D721Med (cell line): Measurements from ENCODE around the gene ATXN7L1.

Source experiments
- DNase-seq: peaks from one replicate; pipeline ENCODE4 v3.0.0; 2011; ENCODE audit warnings: low spot score; ENCODE audit not compliant: insufficient read length
- FAIRE-seq: peaks from 2 replicates; lab custom pipeline; 2011; peaks lifted over from hg19 to GRCh38; lab: Jason Lieb, UNC
- TF ChIP-seq, protein P1 (sequence below): IDR thresholded peaks from 2 replicates; pipeline ENCODE4 v1.5.1; 2012; ENCODE audit warnings: mild to moderate bottlenecking, control low read depth; ENCODE audit not compliant: insufficient read depth; ENCODE audit errors: missing control alignments

ATXN7L1 gene

DNA sequence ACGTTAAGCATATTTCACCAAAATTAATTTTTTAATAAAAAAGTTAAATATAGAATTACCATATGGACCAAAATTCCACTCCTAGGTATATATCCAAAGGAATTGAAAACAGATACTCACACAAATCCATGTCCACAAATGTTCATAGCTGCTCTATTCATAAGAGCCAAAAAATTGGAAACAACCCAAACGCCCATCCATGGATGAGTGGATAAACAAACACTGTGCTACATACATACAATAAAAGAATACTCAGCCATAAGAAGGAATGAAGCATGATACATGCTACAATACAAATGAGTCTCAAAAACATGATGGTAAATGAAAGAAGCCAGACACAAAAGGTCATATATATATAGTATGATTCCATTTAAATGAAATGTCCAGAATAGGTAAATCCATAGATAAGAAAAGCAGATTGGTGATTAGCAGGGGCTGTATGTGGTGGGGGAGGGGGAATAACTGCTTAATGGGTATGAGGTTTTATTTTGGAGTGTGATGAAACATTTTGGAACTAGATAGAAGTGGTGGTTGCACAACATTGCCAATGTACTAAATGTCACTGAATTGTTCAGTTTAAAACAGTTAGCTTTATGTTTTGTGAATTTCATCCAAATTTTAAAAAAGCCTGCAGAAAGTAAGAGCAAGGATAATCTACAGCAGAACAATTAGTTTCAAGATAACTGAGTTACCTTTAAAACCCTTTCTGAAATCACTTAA is 193.9 kb downstream of the ATXN7L1 start:
- DNase-seq (no peak), FAIRE-seq (no peak)
- TF ChIP-seq, protein P1, sequence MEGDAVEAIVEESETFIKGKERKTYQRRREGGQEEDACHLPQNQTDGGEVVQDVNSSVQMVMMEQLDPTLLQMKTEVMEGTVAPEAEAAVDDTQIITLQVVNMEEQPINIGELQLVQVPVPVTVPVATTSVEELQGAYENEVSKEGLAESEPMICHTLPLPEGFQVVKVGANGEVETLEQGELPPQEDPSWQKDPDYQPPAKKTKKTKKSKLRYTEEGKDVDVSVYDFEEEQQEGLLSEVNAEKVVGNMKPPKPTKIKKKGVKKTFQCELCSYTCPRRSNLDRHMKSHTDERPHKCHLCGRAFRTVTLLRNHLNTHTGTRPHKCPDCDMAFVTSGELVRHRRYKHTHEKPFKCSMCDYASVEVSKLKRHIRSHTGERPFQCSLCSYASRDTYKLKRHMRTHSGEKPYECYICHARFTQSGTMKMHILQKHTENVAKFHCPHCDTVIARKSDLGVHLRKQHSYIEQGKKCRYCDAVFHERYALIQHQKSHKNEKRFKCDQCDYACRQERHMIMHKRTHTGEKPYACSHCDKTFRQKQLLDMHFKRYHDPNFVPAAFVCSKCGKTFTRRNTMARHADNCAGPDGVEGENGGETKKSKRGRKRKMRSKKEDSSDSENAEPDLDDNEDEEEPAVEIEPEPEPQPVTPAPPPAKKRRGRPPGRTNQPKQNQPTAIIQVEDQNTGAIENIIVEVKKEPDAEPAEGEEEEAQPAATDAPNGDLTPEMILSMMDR = no peak

DNA sequence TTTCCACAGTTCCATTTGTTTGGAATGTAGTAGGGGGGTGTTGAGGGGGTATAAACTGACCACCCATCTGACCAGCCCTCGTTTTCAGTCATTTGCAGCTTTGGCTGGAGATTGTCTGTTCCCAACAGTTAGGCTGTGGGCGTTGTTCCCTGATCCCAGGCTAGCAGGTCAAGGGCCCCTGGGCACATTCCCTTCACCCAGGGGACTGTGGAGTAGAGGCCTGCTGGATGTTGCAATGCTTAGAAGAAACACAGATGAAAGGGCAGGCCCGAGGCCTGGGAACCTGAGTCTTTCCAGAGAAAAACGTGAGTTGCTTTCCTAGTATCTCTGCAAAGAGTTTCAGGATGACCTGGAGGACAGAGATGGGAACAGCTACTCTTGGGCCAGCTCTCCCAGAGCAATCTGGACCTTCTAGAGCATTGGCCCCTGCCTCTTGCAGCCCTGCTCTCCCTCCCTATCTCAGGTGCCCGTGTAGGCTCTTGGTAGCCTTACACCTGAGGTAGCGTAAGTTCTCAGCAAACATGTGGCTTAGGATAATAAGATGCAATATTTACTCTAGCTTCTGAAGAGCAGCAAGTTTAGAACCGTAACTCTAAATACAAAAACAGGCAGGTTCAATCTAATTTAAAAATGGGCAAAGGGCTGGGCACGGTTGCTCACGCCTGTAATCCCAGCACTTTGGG is 195.8 kb downstream of the ATXN7L1 start:
- TF ChIP-seq, protein P1 = no peak
- no peak for DNase-seq
- FAIRE-seq = no peak

DNA sequence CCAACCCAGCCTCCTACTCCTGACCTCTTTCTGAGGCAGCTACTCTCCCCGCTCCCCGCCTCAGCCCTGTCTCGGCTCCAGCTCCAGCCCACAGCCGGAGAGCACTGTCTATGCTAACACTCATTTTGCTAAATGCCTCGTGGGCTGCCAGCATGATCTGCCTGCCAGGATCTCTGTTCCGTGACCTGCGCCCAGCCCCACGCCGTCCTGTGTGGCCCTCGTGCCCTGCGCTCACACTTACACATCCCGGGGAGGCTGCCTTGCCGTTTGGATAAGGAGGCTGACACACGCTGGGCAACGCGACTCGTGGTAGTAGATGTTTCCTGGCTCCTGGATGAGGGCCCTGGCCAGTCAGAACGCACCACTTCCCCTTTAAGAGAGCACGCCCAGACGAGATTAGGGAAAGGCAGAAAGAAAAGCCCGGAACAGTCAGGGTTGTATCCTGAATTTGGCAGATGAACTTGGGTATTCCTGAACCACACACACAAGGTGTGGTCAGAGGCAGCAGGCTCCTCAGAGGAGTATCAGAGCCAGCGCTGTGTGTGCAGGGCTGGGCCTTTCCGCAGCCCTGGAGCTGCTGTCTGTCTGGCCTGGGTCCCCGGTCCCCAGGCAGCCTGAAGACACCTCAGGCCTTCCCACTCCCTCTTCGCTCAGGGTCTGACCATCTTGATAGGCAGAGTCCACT is 197.4 kb downstream of the ATXN7L1 start:
- FAIRE-seq = no peak
- TF ChIP-seq, protein P1 = no peak
- DNase-seq = no peak

DNA sequence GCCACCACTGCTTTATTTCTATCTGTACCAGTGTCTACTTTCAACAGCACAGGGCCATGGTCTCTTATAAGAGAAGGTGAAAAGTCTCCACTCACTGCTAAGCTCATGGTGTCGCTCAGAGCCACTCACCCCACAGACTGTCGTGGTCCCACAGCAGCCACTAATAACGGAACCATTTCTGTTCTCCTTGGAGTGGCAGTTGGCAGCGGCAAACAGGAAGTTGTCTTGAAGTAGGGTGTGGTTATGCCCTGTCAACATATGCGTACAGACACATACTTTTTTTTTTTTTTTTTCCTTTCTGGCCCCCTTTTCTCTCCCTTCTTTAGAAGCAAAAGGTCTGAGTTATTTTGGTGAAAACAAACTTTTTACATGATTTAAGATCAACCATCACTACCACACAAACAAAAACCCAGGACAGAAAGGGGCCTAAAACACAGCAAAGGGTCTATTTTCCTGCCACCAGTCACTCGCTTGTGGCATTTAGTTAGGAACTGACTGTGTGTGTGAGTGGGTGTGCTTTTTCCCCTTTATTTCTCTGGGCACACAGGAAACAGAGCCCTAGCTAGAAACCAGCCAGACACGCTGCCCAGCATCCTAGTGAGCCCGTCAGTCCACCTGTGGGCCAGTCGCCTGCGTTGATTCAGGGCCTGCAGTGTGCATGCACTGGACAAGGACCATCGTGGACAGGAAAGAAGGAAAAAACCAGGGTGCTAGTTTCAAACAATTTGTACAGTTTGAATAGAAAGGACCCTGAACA is 198.4 kb downstream of the ATXN7L1 start:
- DNase-seq = no peak
- no peak for FAIRE-seq
- TF ChIP-seq, protein P1 = no peak

DNA sequence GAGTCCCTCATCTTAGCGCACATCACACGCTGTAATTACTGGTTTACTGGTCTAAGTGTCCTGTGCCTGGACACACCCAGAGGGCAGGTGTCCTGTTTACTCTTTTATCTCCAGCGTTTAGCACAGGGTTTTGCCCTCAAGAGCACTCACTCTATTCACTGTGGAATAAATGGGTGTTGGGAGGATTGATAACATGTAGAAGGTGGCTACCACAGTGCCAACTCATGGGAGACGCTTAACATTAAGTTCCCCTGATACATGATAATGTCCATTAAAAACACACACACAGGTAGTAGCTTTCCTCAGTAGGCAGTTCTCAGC is 199.0 kb downstream of the ATXN7L1 start:
- DNase-seq = no peak
- TF ChIP-seq, protein P1 = no peak
- no peak for FAIRE-seq

DNA sequence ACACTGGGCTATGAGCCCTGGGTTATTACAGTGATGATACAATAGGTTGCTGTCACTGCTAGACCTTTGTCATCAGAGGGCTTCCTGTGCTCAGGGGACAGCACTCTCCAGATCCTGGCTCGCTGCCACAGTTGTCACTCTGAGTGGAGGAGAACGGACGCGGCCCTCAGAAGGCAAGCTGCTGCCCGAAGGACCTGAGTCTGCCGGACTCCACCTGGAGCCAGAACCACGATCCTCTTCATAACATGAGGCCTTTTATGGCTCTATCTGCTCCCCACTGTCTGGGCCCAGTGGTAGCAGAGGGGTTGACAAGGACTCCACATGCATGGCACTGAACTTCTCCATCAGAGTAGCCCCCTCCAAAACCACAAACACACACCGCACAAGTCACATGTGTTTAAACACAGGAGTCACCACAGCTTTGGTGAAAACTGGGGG is 200.4 kb downstream of the ATXN7L1 start:
- DNase-seq (no peak), FAIRE-seq (no peak)
- TF ChIP-seq, protein P1 = no peak
